ENCODE results near the gene ENAH.

Gene ENAH

DNA sequence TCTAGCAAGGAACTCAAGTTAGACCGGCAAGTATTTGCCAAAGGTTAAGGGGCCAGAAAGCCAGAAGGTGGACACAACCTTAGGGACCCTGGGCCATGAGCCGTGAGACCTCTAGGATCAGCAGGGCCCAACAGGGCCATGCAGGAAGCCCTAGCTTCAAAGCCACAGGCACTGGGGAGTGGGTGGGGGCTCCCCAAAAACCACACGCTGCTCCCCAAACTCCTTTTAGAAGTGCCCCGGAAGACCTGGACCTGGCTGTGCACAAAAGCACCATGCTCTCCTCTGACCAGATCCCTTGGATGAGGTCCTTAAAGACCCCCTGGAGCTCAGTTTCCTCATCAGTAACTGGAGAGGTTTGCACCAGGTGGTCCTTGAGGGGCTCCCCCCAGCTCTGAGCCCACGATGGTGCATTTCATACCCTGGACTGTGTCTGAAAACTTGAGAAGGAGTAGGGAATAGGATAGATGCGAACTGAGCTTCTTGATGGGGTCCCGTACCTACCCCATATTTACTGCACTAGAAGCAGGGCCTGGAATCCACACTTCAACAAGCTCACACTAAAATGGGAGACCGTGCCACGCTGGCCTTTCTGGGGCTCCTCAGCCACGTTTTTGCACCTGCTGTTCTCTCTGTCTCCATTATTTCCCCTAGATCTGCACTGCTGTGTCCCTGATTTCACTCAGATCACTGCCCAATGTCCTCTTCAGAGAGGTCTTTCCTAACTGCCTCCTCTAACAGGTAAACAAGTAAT lies 184.5 kb downstream of the ENAH start:
- no peak for DNase-seq

DNA sequence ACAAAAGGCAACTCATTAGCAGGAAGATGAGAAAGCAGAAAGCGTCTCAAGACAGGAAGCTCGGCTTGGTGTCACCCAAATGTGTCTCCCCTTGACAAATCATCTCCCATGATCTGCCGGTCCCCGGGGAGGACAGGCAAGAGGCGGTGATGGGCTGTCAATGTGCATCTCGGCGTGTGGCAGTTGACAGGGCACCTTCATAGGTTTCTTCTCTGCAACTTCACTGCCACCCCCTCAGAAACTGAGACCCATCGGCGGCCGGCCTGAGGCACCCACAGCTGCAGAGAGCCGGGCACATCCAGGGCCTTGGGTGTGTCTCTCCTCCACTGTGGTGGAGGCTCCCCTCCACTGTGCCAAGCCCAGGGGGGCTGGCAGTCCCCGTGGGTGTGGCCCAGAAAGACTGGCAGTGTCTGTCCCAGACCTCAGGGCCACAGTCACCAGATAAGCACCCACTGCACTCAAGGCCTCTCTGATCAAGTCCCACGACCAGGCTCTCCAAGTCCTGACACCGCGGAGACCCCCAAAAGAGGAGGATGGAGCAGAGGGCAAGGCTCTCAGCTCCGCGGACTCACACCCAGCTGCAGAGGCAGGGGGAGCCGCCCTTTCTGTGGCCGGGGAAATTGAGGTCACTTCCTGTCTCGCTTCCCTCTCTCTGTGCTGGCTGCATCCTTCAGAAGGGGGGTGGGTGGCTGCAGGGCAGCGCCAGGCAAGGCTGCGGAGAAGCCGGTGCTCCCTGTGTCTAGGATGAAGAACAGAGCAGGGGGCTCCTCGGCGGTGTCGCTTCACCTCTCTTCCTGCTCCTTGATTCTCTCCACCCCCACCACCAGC lies 185.5 kb downstream of the ENAH start:
- no peak for DNase-seq

- no peak for DNase-seq
These were observed 186.1 kb downstream of the ENAH start for GRCh38 chr1:225466848-225467192.

DNA sequence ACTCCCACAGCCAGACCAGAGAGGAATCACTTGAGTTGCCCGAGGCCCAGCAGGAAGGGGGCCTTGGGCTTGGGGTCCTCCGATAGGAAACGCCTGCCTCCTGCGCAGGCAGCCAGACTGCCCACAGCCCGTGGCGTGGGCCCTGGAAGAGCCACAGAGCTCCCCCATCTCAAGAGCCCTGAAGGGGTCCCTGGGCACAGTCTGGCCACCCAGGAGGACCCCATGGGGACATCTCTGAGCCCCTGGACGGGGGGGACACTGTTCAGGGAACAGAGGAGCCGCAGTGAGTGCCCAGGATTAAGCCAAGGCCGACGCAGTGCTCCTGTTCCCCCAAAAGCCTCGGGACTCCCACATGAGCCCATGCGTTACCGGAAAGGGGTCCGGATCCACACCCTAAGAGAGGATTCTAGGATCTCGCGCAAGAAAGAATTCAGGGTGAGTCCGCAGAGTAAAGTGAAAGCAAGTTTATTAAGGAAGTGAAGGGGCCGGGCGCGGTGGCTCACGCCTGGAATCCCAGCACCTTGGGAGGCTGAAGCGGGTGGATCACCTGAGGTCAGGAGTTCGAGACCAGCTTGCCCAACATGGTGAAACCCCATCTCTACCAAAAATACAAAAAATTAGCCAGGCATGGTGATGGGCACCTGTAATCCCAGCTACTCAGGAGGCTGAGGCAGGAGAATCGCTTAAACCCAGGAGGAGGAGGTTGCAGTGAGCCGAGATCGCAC lies 187.0 kb downstream of the ENAH start:
- no peak for DNase-seq

GRCh38 chr1:225464851-225465792 lies 187.8 kb downstream of the ENAH start:
- no peak for DNase-seq

GRCh38 chr1:225462714-225463574 lies 190.0 kb downstream of the ENAH start:
- peak; percentile 95 for DNase-seq

DNA sequence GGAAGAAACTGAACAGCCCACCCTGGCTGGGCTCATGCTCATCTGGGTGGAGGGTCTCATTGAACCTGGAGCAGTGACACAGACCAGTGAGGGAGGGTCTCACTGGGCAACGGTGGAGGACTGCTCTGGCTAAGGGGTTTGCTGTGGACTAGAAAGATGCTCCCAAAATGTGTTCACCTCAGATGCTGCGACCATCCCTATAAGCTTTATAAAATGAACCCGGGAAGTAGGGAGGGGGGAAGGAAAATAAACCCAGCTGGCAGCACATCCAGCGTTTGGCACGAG lies 190.6 kb downstream of the ENAH start:
- DNase-seq: peak; percentile 82

GRCh38 chr1:225461533-225462428 lies 191.1 kb downstream of the ENAH start:
- no peak for DNase-seq

GRCh38 chr1:225460737-225461532 lies 192.0 kb downstream of the ENAH start:
- no peak for DNase-seq

- no peak for DNase-seq
These were observed 192.7 kb downstream of the ENAH start for GRCh38 chr1:225460021-225460736.

- no peak for DNase-seq
These were observed 194.7 kb downstream of the ENAH start for GRCh38 chr1:225458222-225458631.

DNA sequence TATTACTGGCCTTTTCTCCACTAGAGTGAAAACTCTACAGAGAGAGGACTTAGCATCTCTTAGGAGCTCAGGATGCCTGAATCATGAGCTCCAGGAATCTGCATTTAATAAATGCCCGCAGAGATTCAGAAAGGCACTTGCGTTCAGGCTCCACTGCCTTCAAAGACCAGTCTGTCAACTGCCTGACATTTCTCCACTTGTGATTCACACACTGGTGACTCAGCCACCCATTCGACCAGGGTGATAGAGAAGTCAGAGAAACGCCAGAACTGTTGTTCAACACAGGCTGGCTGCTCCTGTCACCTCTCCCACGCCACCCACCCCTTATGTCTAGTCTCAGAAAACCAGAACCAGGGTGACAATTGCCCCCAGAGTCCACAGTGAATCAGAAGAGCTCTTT lies 198.2 kb downstream of the ENAH start:
- no peak for DNase-seq

GRCh38 chr1:225453797-225454648 lies 198.9 kb downstream of the ENAH start:
- DNase-seq: peak; percentile 91

GRCh38 chr1:225451840-225452515 lies 200.9 kb downstream of the ENAH start:
- no peak for DNase-seq

- DNase-seq: no peak
These were observed 201.6 kb downstream of the ENAH start for GRCh38 chr1:225451340-225451739.

DNA sequence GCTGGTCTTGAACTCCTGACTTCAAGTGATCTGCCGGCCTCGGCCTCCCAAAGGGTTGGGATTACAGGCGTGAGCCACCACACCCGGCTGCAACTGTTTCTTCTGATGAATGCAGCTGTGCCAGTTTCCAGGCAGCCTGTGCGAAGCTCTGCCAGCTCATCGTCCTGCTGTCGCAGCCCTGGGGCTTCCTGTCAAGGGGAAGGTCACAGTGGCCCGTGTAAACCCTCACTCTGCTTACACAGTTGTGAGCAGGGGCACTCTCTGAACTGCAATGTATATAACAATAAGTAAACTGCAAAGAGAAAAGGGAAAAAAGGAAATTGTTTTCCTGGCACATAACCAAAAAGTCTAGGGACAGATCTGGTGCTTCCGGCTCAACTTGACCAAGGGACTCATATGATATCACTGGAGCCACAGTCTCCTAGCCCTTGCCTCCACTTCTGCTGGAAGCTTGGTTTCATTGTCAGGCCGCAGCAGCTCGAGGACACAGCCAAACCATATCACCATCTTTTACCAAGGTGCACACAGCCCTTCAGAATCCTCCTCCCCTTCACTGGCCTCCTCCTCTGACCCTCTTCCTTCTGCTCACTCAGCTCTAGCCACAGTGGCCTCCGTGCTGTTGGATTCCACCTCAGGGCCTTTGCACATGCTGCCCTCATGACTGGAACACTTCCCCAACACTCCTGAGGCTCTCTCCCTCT lies 202.3 kb downstream of the ENAH start:
- DNase-seq: no peak

GRCh38 chr1:225449774-225450173 lies 203.1 kb downstream of the ENAH start:
- DNase-seq: no peak
